ENCODE data around the gene FZD1. TPM values are rescaled to one million over a fixed set of nuclear protein-coding genes. Genes with fewer than 3 reads are reported as not detected.

Gene FZD1
- total RNA-seq, 1 experiment from 2014 or later = 1.5 TPM

GRCh38 chr7:91295576-91295975 is 31.3 kb downstream of the FZD1 start:
- TF ChIP-seq CTCF (IDR thresholded peaks at IDR 0.05; ENCODE audit: insufficient read depth in 1 of 2, low read depth in 1 of 2, low read length in 1 of 2, severe bottlenecking in 1 of 2, unreplicated experiment in 1 of 2) = no peak
- H3K36me3 ChIP-seq (ENCODE audit: control insufficient read depth, insufficient read depth, low read length) = no peaks in the 10 kb centered on the region
- no peak for DNase-seq
- H3K27me3 ChIP-seq (replicated peaks; ENCODE audit: control insufficient read depth, insufficient read depth, low read length) = no peaks in the 10 kb centered on the region
- no TSS peak for BruUV-seq (replicated peaks)
- CTCF ChIA-PET = no interaction called here
- no peaks in the 10 kb centered on the region for H3K9me3 ChIP-seq
- peaks cover 18% of the 10 kb centered on the region for H3K27me3 Mint-ChIP-seq (ENCODE audit: insufficient read depth, unreplicated experiment)
- H3K27ac Mint-ChIP-seq (ENCODE audit: unreplicated experiment) = no peak overlapping the region
- H3K4me3 Mint-ChIP-seq (ENCODE audit: unreplicated experiment) = no peak overlapping the region
- no peak overlapping the region for H3K4me3 ChIP-seq (ENCODE audit: low read depth, low read length)
- intact Hi-C loops (cut with micrococcal nuclease; ENCODE audit: unreplicated experiment) = no loop called here
- no peaks in the 10 kb centered on the region for H3K9me3 Mint-ChIP-seq (ENCODE audit: unreplicated experiment)
- no peaks in the 10 kb centered on the region for H3K4me1 ChIP-seq
- no peaks in the 10 kb centered on the region for H3K4me1 Mint-ChIP-seq (ENCODE audit: low read depth, unreplicated experiment)
- POLR2A ChIA-PET = no interaction called here
- no peaks in the 10 kb centered on the region for H3K36me3 Mint-ChIP-seq (ENCODE audit: insufficient read depth, unreplicated experiment)

DNA sequence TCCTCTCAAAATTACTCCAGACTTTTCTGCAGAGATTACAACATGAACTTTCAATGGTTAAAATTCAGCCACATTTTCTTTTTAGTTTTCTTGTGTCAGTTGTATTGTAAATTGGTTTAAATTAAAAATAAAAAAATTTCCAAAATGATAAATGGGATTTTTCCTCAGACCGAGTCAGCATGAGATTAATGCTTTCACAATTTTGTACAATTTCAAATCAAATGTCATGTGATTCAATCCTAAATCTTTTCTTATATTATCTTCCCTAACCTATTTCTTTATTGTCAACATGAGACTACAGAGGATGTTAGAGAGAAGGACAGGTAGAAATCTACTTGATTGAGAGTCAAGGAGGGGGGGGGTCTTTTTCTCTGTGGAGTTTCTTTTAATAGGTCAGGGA is 33.7 kb downstream of the FZD1 start:
- no TSS peak for BruUV-seq (replicated peaks)
- ChIA-PET POLR2A (no interaction called here), CTCF (no interaction called here)
- no peak for TF ChIP-seq CTCF (IDR thresholded peaks at IDR 0.05; ENCODE audit: insufficient read depth in 1 of 2, low read depth in 1 of 2, low read length in 1 of 2, severe bottlenecking in 1 of 2, unreplicated experiment in 1 of 2)
- Mint-ChIP-seq H3K27me3 (ENCODE audit: insufficient read depth, unreplicated experiment) (peaks cover 4% of the 10 kb centered on the region), H3K27ac (ENCODE audit: unreplicated experiment) (no peak overlapping the region), H3K4me3 (ENCODE audit: unreplicated experiment) (no peak overlapping the region), H3K4me1 (ENCODE audit: low read depth, unreplicated experiment) (no peaks in the 10 kb centered on the region), H3K9me3 (ENCODE audit: unreplicated experiment) (no peaks in the 10 kb centered on the region), H3K36me3 (ENCODE audit: insufficient read depth, unreplicated experiment) (no peaks in the 10 kb centered on the region)
- Histone ChIP-seq H3K36me3 (ENCODE audit: control insufficient read depth, insufficient read depth, low read length) (no peaks in the 10 kb centered on the region), H3K4me1 (no peaks in the 10 kb centered on the region), H3K4me3 (ENCODE audit: low read depth, low read length) (no peak overlapping the region), H3K9me3 (no peaks in the 10 kb centered on the region), H3K27me3 (replicated peaks; ENCODE audit: control insufficient read depth, insufficient read depth, low read length) (no peaks in the 10 kb centered on the region)
- intact Hi-C loops (cut with micrococcal nuclease; ENCODE audit: unreplicated experiment) = no loop called here
- DNase-seq = no peak

- Mint-ChIP-seq H3K4me3 (ENCODE audit: unreplicated experiment) (no peak overlapping the region), H3K9me3 (ENCODE audit: unreplicated experiment) (no peaks in the 10 kb centered on the region), H3K36me3 (ENCODE audit: insufficient read depth, unreplicated experiment) (no peaks in the 10 kb centered on the region), H3K4me1 (ENCODE audit: low read depth, unreplicated experiment) (no peaks in the 10 kb centered on the region), H3K27ac (ENCODE audit: unreplicated experiment) (no peak overlapping the region), H3K27me3 (ENCODE audit: insufficient read depth, unreplicated experiment) (no peaks in the 10 kb centered on the region)
- POLR2A ChIA-PET = no interaction called here
- intact Hi-C loops (cut with micrococcal nuclease; ENCODE audit: unreplicated experiment) = no loop called here
- H3K27me3 ChIP-seq (replicated peaks; ENCODE audit: control insufficient read depth, insufficient read depth, low read length) = no peaks in the 10 kb centered on the region
- no TSS peak for BruUV-seq (replicated peaks)
- H3K4me3 ChIP-seq (ENCODE audit: low read depth, low read length) = no peak overlapping the region
- no peak for DNase-seq
- H3K36me3 ChIP-seq (ENCODE audit: control insufficient read depth, insufficient read depth, low read length) = no peaks in the 10 kb centered on the region
- TF ChIP-seq CTCF (IDR thresholded peaks at IDR 0.05; ENCODE audit: insufficient read depth in 1 of 2, low read depth in 1 of 2, low read length in 1 of 2, severe bottlenecking in 1 of 2, unreplicated experiment in 1 of 2) = no peak
- no peaks in the 10 kb centered on the region for H3K4me1 ChIP-seq
- H3K9me3 ChIP-seq = no peaks in the 10 kb centered on the region
- CTCF ChIA-PET = no interaction called here
These were observed 35.9 kb downstream of the FZD1 start for GRCh38 chr7:91299952-91300775.

Measured in Caco-2 (cell line).